Neural progenitor cell (in vitro differentiated cells): Measurements from ENCODE around the gene GALR3. TPM values are rescaled to one million over a fixed set of nuclear protein-coding genes. Genes with fewer than 3 reads are reported as not detected.

Experiments
- DNase-seq: peaks from one replicate; pipeline ENCODE4 v3.0.0-alpha.2; 2016; ENCODE audit warnings: low spot score
- H2AFZ ChIP-seq: fragments of 200-600 bp; sonication (generic); replicated peaks from 2 replicates; pipeline ENCODE4 v1.6.1; 2016; ENCODE audit warnings: antibody characterized with exemption
- H3F3A ChIP-seq: fragments of 200-600 bp; sonication (generic); 2 replicates; pipeline ENCODE4 v1.6.1; 2016; ENCODE audit warnings: antibody characterized with exemption, low read depth
- H3K27ac ChIP-seq: fragments of 200-600 bp; sonication (generic); 2 replicates; pipeline ENCODE4 v1.5.1; 2016; ENCODE audit warnings: mild to moderate bottlenecking
- H3K27me3 ChIP-seq: fragments of 200-600 bp; sonication (generic); 2 replicates; pipeline ENCODE4 v1.6.1; 2016; ENCODE audit warnings: mild to moderate bottlenecking, moderate library complexity
- H3K36me3 ChIP-seq: fragments of 200-600 bp; sonication (generic); 2 replicates; pipeline ENCODE4 v1.5.1; 2016
- H3K4me1 ChIP-seq: fragments of 200-600 bp; sonication (generic); 2 replicates; pipeline ENCODE4 v1.6.1; 2016; ENCODE audit warnings: mixed run types
- H3K4me2 ChIP-seq: fragments of 200-600 bp; sonication (generic); 2 replicates; pipeline ENCODE4 v1.6.1; 2016
- H3K4me3 ChIP-seq: fragments of 200-600 bp; sonication (generic); 2 replicates; pipeline ENCODE4 v1.5.1; 2016
- H3K79me2 ChIP-seq: fragments of 200-600 bp; sonication (generic); 2 replicates; pipeline ENCODE4 v1.6.1; 2016; ENCODE audit warnings: low read depth
- H3K9ac ChIP-seq: fragments of 200-600 bp; sonication (generic); 2 replicates; pipeline ENCODE4 v1.6.1; 2016
- H3K9me3 ChIP-seq: fragments of 200-600 bp; sonication (generic); 2 replicates; pipeline ENCODE4 v1.5.1; 2016; ENCODE audit warnings: low read depth
- H4K20me1 ChIP-seq: fragments of 200-600 bp; sonication (generic); 2 replicates; pipeline ENCODE4 v1.6.1; 2016; ENCODE audit warnings: low read depth
- H3K27ac Mint-ChIP-seq: 3 replicates; pipeline ENCODE4 v1.8.0; 2021; ENCODE audit warnings: mixed read lengths
- H3K27me3 Mint-ChIP-seq: 2 replicates; pipeline ENCODE4 v1.8.0; 2022; ENCODE audit warnings: low read depth, mild to moderate bottlenecking, inconsistent platforms, moderate library complexity, mixed read lengths; ENCODE audit not compliant: insufficient read depth
- H3K36me3 Mint-ChIP-seq: 3 replicates; pipeline ENCODE4 v1.8.0; 2021; ENCODE audit warnings: mixed read lengths
- H3K4me1 Mint-ChIP-seq: 3 replicates; pipeline ENCODE4 v1.8.0; 2021; ENCODE audit warnings: mixed read lengths
- H3K4me3 Mint-ChIP-seq: 3 replicates; pipeline ENCODE4 v1.8.0; 2021; ENCODE audit warnings: mild to moderate bottlenecking, moderate library complexity, mixed read lengths
- H3K9me3 Mint-ChIP-seq: 3 replicates; pipeline ENCODE4 v1.8.0; 2020; ENCODE audit warnings: mixed read lengths
- CTCF ChIP-seq: fragments of 200-600 bp; sonication (generic); IDR thresholded peaks from 2 replicates; pipeline ENCODE4 v1.5.1; 2017; ENCODE audit warnings: antibody characterized with exemption, mild to moderate bottlenecking
- EZH2 ChIP-seq: fragments of 200-600 bp; sonication (generic); IDR thresholded peaks from 2 replicates; pipeline ENCODE4 v1.6.1; 2017; ENCODE audit warnings: antibody characterized with exemption, mild to moderate bottlenecking, moderate library complexity
- EZH2phosphoT487 ChIP-seq: fragments of 200-600 bp; sonication (generic); IDR thresholded peaks from 2 replicates; pipeline ENCODE4 v1.6.1; 2017; ENCODE audit warnings: antibody characterized with exemption
- total RNA-seq: library from RNA; depleted of rRNA; stranded (reverse); fragments of >200 nt; gene quantifications from 2 replicates; pipeline ENCODE4 v1.2.3, GENCODE V29; 2015; ENCODE audit warnings: low replicate concordance

The GALR3 gene
- total RNA-seq, 1 donor from 2014 or later = not detected

- no peak for DNase-seq
- Histone ChIP-seq H3K9me3 (no peaks in the 10 kb centered on the region), H3K27ac (no peak overlapping the region), H2AFZ (peak overlapping the region; percentile 91), H3K4me1 (peaks cover 26% of the 10 kb centered on the region), H3K4me2 (peak overlapping the region; percentile 99), H3K9ac (no peak overlapping the region), H3K79me2 (peaks cover 18% of the 10 kb centered on the region), H4K20me1 (peaks cover 16% of the 10 kb centered on the region), H3K27me3 (peaks cover 44% of the 10 kb centered on the region), H3K4me3 (peak overlapping the region; percentile 81), H3F3A (peaks cover 39% of the 10 kb centered on the region), H3K36me3 (no peaks in the 10 kb centered on the region)
- peaks cover 3% of the 10 kb centered on the region for H3K9me3 Mint-ChIP-seq
- peak overlapping the region; percentile 88 for H3K4me3 Mint-ChIP-seq
- H3K27ac Mint-ChIP-seq = no peak overlapping the region
- peaks cover 23% of the 10 kb centered on the region for H3K27me3 Mint-ChIP-seq
- no peaks in the 10 kb centered on the region for H3K36me3 Mint-ChIP-seq
- no peak for TF ChIP-seq EZH2
- peak; percentile 33 for TF ChIP-seq CTCF
- TF ChIP-seq EZH2phosphoT487 = no peak
- peaks cover 36% of the 10 kb centered on the region for H3K4me1 Mint-ChIP-seq
Measured at GRCh38 chr22:37801946-37802309, 21.3 kb upstream of the GALR3 start.

GRCh38 chr22:37802310-37803194, 20.6 kb upstream of the GALR3 start:
- DNase-seq = peak; percentile 90

GRCh38 chr22:37803195-37803638, 20.0 kb upstream of the GALR3 start:
- Histone ChIP-seq H3K27me3 (peaks cover 47% of the 10 kb centered on the region), H3K4me1 (peaks cover 28% of the 10 kb centered on the region), H3K79me2 (peaks cover 27% of the 10 kb centered on the region), H4K20me1 (peaks cover 26% of the 10 kb centered on the region), H3K4me2 (peak overlapping the region; percentile 99), H3K9me3 (no peaks in the 10 kb centered on the region), H3K36me3 (no peaks in the 10 kb centered on the region), H2AFZ (peak overlapping the region; percentile 61), H3K9ac (no peak overlapping the region), H3K4me3 (peak overlapping the region; percentile 81), H3K27ac (no peak overlapping the region), H3F3A (peaks cover 48% of the 10 kb centered on the region)
- H3K4me1 Mint-ChIP-seq = peaks cover 33% of the 10 kb centered on the region
- no peak for TF ChIP-seq EZH2
- TF ChIP-seq CTCF = no peak
- TF ChIP-seq EZH2phosphoT487 = no peak
- peaks cover 3% of the 10 kb centered on the region for H3K9me3 Mint-ChIP-seq
- H3K36me3 Mint-ChIP-seq = no peaks in the 10 kb centered on the region
- H3K27me3 Mint-ChIP-seq = peaks cover 23% of the 10 kb centered on the region
- peak overlapping the region; percentile 83 for H3K27ac Mint-ChIP-seq
- peak; percentile 72 for DNase-seq
- H3K4me3 Mint-ChIP-seq = peak overlapping the region; percentile 88

More at GRCh38 chr22:37802310-37803194, 20.6 kb upstream of the GALR3 start:
- Histone ChIP-seq H3F3A (peaks cover 44% of the 10 kb centered on the region), H3K9me3 (no peaks in the 10 kb centered on the region), H4K20me1 (peaks cover 21% of the 10 kb centered on the region), H2AFZ (peak overlapping the region; percentile 91), H3K4me3 (peak overlapping the region; percentile 81), H3K36me3 (no peaks in the 10 kb centered on the region), H3K27ac (no peak overlapping the region), H3K79me2 (peaks cover 24% of the 10 kb centered on the region), H3K4me1 (peaks cover 26% of the 10 kb centered on the region), H3K27me3 (peaks cover 44% of the 10 kb centered on the region), H3K9ac (no peak overlapping the region), H3K4me2 (peak overlapping the region; percentile 99)
- peak overlapping the region; percentile 88 for H3K4me3 Mint-ChIP-seq
- H3K27ac Mint-ChIP-seq = peak overlapping the region; percentile 83
- H3K36me3 Mint-ChIP-seq = no peaks in the 10 kb centered on the region
- H3K9me3 Mint-ChIP-seq = peaks cover 3% of the 10 kb centered on the region
- peaks cover 23% of the 10 kb centered on the region for H3K27me3 Mint-ChIP-seq
- TF ChIP-seq EZH2 = no peak
- peak; percentile 11 for TF ChIP-seq CTCF
- H3K4me1 Mint-ChIP-seq = peaks cover 36% of the 10 kb centered on the region
